SK-N-MC (cell line): Measurements from ENCODE around the gene EDRF1.

Experiments
- EZH2 ChIP-seq: fragments of 200-600 bp; sonication (generic); IDR thresholded peaks from one replicate; pipeline ENCODE4 v1.6.1; 2017; ENCODE audit warnings: antibody characterized with exemption
- POLR2AphosphoS5 ChIP-seq: IDR thresholded peaks from 2 replicates; pipeline ENCODE4 v1.6.1; 2012; ENCODE audit warnings: mild to moderate bottlenecking, low read depth, low read length, borderline replicate concordance

DNA sequence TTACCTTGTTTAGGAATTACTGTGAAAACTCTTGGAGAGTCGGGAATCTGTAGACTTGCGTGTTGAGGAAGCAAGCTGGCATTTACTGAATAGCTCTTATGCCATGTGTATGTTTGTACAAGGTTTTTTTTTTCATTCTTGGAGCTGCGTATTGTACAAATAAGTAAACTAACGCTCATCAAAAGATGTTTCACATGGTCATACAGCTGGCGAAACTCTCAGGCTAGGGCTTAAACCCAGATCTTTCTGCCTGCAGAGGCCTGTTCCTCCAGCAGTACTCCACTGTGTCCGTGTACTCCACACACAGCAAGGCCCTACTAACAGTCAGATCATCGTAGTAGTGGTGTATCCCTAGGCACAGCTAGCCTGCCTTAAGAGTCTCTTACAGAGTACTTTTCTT, 7.4 kb downstream of the EDRF1 start:
- TF ChIP-seq EZH2: no peak
- TF ChIP-seq POLR2AphosphoS5: no peak
